GM12874 (cell line): ENCODE measurements around the gene MT1A.

Experiments
- TF ChIP-seq, protein P1 (sequence below): IDR thresholded peaks from 2 replicates; pipeline ENCODE4 v1.5.1; 2011; ENCODE audit warnings: low read depth, mild to moderate bottlenecking, control low read depth, low read length, moderate library complexity; ENCODE audit not compliant: insufficient read depth

MT1A gene

DNA sequence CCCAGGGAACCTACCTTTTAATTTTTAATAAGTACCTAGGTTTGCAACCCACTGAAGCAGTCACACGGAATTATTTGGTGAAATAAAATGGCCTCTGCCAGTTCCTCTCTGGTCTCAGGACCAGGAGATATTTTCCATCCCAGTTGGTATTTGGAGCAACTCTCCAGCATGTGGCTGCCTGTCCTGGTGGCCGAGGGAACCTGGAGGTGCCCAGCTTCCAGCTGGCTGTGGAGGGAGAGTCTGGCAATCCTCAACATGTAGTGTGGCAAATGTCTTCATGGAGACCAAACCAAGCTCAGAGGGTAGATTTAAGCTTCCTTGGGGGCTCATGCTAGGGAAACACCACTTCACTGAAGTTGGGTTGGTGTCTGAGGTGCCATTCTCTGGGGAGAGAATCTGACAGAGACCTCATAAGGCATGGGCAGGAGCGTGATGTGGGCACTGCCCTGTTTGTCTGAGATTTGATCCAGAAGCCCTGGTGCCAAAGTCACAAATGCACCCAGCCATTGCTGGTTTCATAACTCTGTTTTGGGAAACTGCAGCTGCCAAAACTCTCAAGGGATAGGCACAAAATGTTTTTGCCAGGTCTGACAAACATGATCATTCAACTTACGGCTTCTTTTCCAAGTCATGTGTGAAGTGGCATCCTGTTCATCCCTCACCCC, 46.6 kb downstream of the MT1A start:
- TF ChIP-seq, protein P1, sequence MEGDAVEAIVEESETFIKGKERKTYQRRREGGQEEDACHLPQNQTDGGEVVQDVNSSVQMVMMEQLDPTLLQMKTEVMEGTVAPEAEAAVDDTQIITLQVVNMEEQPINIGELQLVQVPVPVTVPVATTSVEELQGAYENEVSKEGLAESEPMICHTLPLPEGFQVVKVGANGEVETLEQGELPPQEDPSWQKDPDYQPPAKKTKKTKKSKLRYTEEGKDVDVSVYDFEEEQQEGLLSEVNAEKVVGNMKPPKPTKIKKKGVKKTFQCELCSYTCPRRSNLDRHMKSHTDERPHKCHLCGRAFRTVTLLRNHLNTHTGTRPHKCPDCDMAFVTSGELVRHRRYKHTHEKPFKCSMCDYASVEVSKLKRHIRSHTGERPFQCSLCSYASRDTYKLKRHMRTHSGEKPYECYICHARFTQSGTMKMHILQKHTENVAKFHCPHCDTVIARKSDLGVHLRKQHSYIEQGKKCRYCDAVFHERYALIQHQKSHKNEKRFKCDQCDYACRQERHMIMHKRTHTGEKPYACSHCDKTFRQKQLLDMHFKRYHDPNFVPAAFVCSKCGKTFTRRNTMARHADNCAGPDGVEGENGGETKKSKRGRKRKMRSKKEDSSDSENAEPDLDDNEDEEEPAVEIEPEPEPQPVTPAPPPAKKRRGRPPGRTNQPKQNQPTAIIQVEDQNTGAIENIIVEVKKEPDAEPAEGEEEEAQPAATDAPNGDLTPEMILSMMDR = no peak

DNA sequence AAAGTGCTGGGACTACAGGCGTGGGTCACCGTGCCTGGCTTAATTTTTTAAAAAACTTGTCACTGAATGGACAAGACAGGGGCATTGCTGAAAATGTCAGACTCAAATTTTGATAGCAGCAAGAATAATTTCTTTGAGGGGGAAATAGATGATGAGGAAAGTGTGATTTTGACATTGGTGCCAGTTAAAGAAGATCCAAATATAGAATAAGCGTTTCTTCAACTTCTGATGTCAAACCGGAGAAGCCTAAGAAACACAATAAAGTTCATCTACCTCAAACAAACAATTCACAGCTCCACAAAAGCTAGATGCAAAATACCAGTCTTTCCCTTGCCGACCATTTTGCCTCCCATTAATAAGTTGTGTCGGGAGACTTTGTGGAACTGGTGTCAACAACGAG, 48.3 kb downstream of the MT1A start:
- TF ChIP-seq, protein P1 = no peak

DNA sequence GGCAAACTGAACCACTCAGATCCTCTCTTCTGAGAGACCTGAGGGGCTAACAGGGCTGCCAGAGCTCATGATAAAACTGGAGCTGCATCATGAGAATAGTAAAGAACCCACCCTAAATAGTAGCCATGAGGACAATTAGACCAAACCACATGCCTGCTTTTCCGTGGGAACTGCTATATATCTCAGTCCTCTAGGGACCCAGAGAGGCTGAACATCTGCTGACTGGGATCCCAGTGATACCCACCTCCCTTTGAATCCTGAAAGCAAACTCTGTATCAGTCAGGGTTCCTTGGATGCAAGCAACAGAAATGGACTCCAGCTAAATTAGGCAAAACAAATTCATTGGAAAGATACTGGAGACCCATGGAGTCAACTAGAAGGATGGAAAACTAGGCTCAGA, 50.3 kb downstream of the MT1A start:
- TF ChIP-seq, protein P1 = no peak

DNA sequence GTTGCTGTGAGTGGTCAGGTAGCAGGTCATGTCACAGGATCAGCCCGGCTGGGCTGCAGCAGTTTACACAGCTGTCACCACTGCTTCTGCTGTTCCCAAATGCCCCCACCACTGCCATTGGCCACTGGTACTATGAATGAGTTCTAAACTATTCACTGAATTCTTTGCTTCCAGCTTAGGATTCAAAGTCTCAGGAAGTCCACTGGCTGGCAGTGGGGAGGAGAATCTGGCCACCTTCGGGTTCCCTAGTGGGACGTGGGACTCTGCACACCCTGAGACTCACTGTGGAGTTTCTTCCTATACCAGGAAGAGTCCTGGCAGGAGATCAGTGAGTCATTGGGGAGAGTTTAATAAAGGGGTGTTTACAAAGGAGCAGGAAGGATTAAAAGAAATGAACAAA, 50.7 kb downstream of the MT1A start:
- TF ChIP-seq, protein P1 = no peak
